ENCODE results near the gene TBCEL.

Gene TBCEL

GRCh38 chr11:121035780-121036179 is 11.9 kb downstream of the TBCEL start:
- no peak for TF ChIP-seq CTCF (IDR thresholded peaks at IDR 0.05; ENCODE audit: insufficient read depth, low read depth, low read length, missing control alignments)
- DNase-seq (ENCODE audit: low read depth): peak; percentile 56
- no peak overlapping the region for H3K4me3 ChIP-seq (ENCODE audit: low read depth, low read length)

- no peak overlapping the region for H3K4me3 ChIP-seq (ENCODE audit: low read depth, low read length)
- no peak for DNase-seq (ENCODE audit: low read depth)
- TF ChIP-seq CTCF (IDR thresholded peaks at IDR 0.05; ENCODE audit: insufficient read depth, low read depth, low read length, missing control alignments): no peak
Measured at GRCh38 chr11:121037016-121037415, 13.1 kb downstream of the TBCEL start.

- no peak for TF ChIP-seq CTCF (IDR thresholded peaks at IDR 0.05; ENCODE audit: insufficient read depth, low read depth, low read length, missing control alignments)
- H3K4me3 ChIP-seq (ENCODE audit: low read depth, low read length): no peak overlapping the region
- no peak for DNase-seq (ENCODE audit: low read depth)
Measured at GRCh38 chr11:121038648-121039409, 14.9 kb downstream of the TBCEL start.

- TF ChIP-seq CTCF (IDR thresholded peaks at IDR 0.05; ENCODE audit: insufficient read depth, low read depth, low read length, missing control alignments): no peak
- DNase-seq (ENCODE audit: low read depth): no peak
- H3K4me3 ChIP-seq (ENCODE audit: low read depth, low read length): no peak overlapping the region
Measured at GRCh38 chr11:121039971-121040613, 16.2 kb downstream of the TBCEL start.

DNA sequence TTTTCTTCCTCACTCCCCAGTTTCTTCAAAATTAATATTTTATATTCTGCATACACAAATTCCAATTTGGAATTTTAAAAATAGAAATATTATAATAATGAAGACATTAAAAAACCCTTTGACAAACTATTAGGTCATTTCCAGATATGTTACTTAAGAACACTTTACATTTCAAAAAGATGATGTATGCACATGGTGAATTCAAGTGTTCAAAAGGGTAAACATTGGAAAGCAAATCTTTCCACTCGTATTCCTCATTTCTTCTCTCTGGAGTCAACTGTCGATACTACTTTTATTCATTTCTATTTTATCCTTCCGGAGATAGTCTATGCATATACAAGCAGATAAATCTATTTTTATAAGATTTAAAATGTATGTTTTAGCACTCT is 16.7 kb downstream of the TBCEL start:
- no peak for DNase-seq (ENCODE audit: low read depth)
- H3K4me3 ChIP-seq (ENCODE audit: low read depth, low read length): no peak overlapping the region
- no peak for TF ChIP-seq CTCF (IDR thresholded peaks at IDR 0.05; ENCODE audit: insufficient read depth, low read depth, low read length, missing control alignments)

DNA sequence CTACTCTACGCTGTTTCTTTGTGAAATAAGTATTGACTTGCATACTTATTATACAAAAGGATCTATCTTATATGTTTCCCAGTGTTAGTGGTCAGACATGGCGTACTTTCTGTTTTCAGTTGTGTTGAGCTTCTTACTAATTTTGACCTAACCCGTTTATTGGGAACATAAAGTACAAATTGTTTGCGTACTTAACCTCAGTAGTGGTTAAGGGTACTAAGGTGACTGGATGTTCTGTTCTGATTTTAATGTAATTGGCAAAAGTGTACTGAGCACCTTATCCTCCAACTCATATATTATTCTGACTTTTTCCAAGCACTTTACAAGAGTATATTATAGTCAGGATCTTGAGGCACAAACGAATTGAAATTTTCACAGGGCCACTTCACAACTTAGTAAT is 17.2 kb downstream of the TBCEL start:
- DNase-seq (ENCODE audit: low read depth): no peak
- TF ChIP-seq CTCF (IDR thresholded peaks at IDR 0.05; ENCODE audit: insufficient read depth, low read depth, low read length, missing control alignments): no peak
- H3K4me3 ChIP-seq (ENCODE audit: low read depth, low read length): no peak overlapping the region
